Stimulated activated CD4-positive, alpha-beta T cell treated with anti-CD3 and anti-CD28 coated beads, TNF-alpha, amount 100 ng/mL, for 48 hours (primary cell): ENCODE results near the gene PDPN.

ENCODE experiments used
- DNase-seq, 3 donors: peaks; one replicate each; pipeline ENCODE4 v3.0.0-alpha.2; 2020; ENCODE audit warnings: low read depth in 3 of 3

The PDPN gene

GRCh38 chr1:13577846-13578245 lies 5.8 kb upstream of the PDPN start:
- no peak for DNase-seq

DNA sequence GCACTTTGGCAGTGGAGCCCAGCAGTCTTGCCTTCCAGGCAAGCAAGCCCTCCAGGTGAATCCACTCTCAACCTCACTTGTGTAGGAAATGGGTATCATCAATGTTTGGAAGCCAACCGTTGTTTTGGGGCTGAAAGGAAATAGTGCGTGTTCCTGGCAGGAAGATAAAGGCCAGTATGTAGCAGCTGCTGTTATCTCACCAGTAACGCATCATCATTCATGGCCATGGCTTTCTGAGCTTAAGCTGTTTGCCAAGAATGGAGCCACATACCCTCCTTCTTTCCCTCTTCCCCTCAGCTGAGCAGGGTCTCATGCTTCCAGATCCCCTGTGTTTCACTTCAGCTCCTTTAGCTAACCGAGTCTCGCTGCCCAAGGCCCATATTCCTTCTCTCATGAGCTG lies 2.2 kb upstream of the PDPN start:
- no peak for DNase-seq

GRCh38 chr1:13582713-13583443 lies 754 bp upstream of the PDPN start:
- DNase-seq = no peak

DNA sequence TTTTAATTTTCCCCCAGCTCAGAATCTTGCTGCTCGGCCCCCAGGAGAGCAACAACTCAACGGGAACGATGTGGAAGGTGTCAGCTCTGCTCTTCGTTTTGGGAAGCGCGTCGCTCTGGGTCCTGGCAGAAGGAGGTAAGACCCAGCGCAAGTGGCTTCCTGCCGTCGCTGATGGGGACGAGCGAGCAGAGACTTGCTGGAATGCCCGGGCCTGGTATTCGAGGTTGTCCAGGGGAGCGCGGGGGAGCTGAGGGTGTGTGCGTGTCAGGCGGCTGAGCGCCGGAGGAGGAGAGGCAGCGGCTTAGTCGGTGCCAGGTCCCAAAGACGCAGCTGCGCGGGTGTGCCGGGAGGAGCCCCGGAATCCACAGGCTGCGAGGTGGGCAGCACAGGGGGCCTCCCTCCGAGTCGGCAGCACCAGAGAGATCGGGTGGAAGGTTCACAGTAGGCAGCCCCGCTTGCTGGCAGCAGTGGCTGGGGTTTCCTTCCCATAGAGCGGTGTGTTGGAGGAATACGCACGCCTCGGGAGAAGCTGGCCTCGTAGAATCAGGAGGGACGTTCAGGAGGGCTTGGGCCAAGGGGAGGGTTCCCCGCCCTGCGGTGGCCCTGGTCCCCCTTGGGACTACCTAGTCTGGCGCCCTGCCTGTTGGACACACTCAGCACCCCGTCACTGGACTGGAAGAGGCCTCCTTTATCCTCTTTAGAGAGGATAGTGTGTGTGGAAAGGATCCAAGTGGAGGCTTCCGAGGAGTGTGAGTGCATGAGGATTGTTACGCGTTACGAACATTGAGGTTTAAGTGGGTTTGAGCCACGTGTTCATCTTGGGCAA lies 547 bp downstream of the PDPN start:
- no peak for DNase-seq

- DNase-seq = no peak
Observed at GRCh38 chr1:13584876-13585611, 1.4 kb downstream of the PDPN start.

DNA sequence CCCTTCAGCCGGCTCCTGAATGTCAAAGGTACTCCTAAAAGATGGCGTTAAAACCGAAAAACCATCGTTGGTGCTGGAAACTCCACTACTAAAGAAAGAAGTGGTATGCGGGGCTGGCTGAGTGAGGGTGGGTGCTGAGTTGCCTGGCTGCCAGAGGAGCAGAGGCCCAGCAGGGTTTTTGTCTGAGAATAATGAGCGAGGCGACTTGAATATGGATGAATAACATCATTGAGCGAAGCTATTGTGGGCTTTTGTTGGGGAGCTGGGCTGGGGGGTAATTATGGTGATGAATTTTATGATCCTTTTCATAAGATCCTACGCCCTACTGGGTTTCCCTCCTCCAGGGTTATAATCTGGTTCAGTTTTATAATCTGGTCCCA lies 2.0 kb downstream of the PDPN start:
- no peak for DNase-seq

- no peak for DNase-seq
Observed at GRCh38 chr1:13586001-13586400, 2.4 kb downstream of the PDPN start.

DNA sequence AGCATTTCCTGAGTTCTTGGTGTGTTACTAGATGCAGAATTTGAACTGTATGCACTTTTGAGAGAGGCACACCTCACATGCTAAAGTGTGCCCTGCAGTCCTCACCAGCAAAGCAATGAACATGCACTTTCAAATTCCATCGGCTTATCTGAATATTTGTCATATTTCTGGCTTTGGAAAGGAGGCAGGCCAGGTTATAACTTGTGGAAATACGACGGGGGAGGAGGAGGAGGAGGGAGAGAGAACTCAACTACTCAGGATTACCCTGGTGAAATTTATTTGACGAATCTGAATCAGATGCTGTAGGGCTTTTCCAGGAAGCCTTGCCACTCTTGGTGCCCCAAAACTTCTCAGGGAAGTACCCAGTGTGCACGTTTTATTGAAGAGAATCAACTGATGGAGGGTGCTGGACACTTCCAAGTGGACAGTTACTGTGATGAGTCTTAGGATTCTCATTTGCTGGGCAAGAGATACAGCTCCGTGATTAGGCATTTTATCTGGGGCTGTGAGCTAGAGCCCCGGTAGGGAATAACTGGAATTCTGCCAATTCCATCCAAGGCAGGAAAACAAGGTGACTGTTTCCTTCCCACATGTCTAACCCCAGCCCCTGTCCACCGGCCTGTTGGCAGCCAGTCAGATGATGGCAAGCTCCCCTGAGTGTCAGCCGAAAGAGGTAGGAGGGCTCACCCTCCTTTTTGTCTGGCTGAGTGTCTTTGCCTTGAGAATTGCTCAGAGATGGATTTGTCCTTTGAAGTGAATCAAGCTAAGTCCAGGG lies 3.8 kb downstream of the PDPN start:
- no peak for DNase-seq

DNA sequence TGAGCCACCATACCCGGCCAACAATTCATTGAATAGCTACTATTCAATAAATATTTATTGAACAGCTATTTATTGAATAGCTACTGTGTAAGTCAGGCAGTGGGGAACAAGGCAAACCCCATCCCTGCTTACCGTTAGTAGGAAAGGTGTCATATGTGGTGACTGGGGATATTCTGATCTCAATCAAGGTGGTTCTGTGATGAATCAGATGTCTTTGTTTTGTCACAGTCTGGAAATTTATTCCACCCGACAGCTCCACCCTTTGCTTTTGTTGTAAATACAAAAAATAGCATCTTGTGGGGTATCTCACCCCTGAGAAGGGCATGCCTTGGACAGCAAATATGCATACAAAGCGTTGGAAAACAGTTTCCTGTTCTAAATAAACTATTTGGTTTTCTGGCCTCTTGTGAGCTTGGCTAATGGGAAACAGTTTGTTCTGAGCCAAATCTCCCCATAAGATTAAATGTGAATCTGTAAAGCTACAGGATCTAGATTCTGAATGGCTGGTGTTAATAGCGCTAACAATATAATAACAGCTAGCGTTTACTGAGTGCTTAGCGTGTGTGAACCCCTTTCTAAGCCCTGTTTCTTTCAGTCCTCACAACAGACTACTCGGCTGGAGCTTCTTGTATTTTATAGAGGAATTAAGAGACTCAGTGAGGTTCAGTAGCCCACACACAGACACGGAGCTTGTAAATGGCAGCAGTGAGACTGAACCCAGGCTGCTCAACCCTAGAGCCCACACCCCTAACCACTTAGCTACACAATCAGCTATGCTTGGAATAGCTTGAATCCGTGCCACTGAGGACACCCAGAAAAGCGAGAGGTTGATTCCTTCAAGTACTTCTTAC lies 5.5 kb downstream of the PDPN start:
- no peak for DNase-seq

GRCh38 chr1:13590486-13590885 lies 6.9 kb downstream of the PDPN start:
- DNase-seq = no peak

DNA sequence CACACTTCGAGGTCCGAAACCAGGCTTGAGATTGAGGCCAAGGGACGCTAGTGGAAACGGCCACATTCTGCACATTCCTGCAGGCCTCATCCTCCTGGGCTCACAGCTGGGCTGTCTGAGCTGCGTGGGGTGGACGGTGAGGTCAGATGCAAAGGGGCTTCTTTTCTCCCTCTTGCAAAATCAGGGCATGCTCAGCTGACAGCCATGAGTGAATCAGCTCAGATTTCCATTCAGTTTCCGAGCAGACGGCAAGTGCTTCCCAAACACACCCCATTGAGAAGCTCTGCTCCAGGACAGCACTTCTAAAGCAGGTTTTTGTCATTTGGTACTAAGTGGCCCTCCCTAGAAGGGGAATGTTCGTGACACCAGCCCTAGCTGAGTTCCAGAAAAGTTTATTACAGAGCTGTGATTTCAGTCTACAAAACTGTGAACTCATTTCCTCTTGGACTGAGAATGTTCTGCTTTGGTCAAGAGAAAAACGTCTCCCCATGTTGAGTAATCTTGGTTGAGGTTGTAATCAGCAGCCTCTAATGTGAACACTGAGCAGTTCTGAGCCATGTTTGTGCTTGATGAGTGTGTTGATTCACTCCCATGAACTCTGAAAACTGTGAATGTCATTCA lies 10.0 kb downstream of the PDPN start:
- no peak for DNase-seq

DNA sequence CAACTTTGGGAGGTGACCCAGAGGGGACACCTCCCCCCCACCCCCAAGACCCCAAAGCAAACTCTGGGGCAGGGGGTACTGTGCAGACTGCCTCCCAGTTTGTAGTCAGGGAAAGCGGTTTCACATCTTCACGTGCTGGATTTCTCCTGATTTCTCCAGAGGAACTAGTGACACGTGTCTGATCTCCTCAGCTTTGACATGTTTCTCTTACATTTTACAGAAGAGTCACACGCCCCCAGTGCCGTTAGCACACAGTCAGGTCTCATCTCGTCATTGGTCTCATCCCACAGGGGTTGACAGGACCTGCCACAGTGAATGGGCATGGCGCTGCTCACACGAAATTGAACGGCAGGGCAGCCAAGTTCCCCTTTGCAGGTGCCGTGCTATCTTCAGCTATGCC lies 11.8 kb downstream of the PDPN start:
- DNase-seq = no peak

DNA sequence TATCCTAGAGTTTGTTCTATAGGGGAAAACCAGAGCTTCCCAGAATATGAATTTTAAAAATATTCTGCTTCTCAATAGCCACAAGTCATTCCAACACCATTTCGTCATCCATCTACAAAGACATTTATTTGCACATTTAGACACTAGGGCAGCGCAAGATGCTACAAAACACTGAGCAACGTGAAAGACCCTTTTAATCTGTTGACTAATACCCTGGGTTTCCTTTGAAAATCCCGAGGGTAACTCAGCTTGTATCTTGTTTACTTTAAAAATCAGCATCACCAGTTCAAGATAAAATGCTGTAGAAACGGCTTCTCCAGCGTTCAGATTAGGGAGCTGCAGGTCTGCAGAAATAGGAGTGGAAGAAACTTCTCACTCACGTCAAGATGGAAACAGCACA lies 13.5 kb downstream of the PDPN start:
- no peak for DNase-seq

DNA sequence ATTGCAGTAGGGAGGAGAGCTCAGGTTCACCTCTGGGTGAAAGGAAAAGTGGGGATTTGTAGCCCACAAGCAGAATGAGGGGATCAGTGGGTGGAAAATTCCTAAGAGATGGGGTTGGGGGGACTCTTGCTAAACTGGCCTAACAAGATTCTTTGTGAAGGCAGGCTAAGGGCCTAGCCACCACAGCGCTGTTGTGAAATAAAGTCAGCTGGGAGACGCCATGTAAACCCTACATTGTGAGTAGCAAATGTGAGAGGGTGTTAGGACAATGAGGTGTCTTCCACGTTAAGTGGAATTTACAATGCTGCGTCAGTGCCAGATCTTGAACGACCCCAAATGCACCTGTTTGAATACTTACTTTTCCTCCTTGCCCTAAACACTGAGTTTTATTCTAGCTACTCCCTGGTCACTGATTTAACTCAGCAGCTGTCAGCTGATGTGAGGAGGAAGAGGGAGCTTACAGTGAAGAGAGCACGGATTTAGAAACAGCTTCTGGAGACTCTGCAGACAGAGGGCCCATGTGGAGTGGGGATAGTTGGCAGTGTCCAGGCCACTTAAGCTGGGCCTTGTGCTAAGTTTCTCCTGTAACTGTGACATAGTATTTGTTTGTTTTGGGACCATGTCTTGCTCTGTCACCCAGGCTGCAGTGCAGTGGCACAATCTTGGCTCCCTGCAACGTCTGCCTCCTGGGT lies 17.3 kb downstream of the PDPN start:
- DNase-seq = no peak

GRCh38 chr1:13604176-13604575 lies 20.5 kb downstream of the PDPN start:
- no peak for DNase-seq

- no peak for DNase-seq
Observed at GRCh38 chr1:13604721-13605120, 21.1 kb downstream of the PDPN start.

DNA sequence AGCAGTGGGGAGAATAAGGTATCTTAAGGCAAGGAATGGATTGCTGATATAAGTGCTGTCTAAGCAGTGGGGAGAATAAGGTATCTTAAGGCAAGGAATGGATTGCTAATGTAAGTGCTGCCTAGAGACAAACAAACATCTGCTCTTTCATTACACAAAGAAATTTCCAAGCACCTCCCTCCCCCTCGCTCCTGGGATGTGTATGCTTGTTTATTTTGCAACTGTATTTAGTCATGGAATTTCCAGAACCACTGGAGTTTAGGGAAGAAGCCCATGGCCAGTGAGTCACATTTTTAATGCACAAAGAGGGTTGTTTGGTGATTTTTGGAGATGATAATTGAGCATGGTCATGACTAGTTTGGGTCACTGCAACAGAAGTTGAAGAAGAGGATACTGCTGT lies 21.5 kb downstream of the PDPN start:
- no peak for DNase-seq

GRCh38 chr1:13607002-13607401 lies 23.4 kb downstream of the PDPN start:
- DNase-seq = no peak

DNA sequence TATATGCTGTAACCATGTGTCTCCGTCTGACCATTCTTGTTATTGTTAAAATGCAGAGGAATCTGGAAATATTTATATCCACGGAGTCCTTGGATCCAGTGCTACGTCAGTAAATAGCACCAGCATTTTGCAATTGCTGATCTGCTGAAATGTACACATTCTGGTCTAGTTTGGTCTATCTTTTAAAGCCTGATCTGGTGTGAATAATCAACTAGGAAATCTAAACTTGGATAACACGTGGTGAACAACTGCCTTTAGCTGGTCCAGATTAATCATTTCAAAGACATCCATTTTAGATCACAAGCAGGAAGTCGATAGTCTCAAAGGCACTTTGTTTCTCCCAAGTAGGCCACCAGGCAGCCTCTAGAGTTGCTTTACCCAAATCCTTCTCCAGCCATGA lies 32.6 kb downstream of the PDPN start:
- no peak for DNase-seq

DNA sequence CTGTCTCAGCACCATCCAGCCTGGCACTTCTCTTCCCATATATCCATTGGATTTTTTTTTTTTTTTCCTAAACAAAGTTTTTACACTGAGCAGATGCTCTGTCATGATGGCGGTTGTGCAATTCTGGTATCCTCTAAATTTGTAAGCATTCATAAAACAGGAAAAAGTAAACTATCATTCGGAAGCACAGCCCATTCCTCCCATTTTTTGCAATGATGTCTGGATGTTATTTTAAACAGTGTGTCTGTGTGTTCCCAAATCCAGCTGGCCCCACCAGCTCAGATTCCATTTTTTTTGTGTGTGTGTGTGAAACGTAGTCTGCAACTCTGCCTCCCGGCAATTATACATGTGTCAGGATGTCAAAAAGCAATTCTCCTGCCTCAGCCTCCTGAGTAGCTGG lies 33.5 kb downstream of the PDPN start:
- DNase-seq = no peak
